HEK293 (cell line): Measurements from ENCODE around the gene BBS9.

ENCODE experiments used
- CTCF ChIA-PET: fragments of 350-600 bp; formaldehyde crosslinking; extraction: SDS; loops from one replicate; lab custom pipeline; 2021; ENCODE audit warnings: antibody characterized with exemption; lab: Yijun Ruan, JAX
- POLR2A ChIA-PET: fragments of 300-600 bp; formaldehyde crosslinking; extraction: SDS; loops from one replicate; lab custom pipeline; 2020; ENCODE audit warnings: antibody characterized with exemption, inconsistent platforms; lab: Yijun Ruan, JAX
- H3K27ac ChIP-seq: fragments of 200-500 bp; sonication (Bioruptor generic); 2 replicates; pipeline ENCODE4 v1.5.1; 2014; ENCODE audit warnings: low read depth, low read length, control low read depth, inconsistent platforms; ENCODE audit errors: extremely low read depth
- H3K36me3 ChIP-seq, 2 experiments: fragments of 200-500 bp in 1 of 2; sonication (Bioruptor generic) in 1 of 2; 1 replicate in 1 of 2; 2 replicates in 1 of 2; pipeline ENCODE4 v1.5.1; 2014 to 2017; ENCODE audit warnings: inconsistent platforms in 2 of 2, low read length in 2 of 2; ENCODE audit not compliant: control insufficient read depth in 2 of 2, insufficient read depth in 1 of 2
- H3K4me1 ChIP-seq: fragments of 200-500 bp; sonication (Bioruptor generic); 2 replicates; pipeline ENCODE4 v1.5.1; 2014; ENCODE audit warnings: mild to moderate bottlenecking, low read length, inconsistent platforms; ENCODE audit not compliant: control insufficient read depth, insufficient read depth
- H3K4me3 ChIP-seq: 2 replicates; pipeline ENCODE4 v1.5.1; 2011; ENCODE audit warnings: low read depth, mild to moderate bottlenecking, control low read depth, low read length, moderate library complexity
- H3K9me3 ChIP-seq: fragments of 200-500 bp; sonication (Bioruptor generic); 2 replicates; pipeline ENCODE4 v1.5.1; 2014; ENCODE audit warnings: low read depth, low read length, inconsistent platforms; ENCODE audit not compliant: control insufficient read depth, insufficient read depth
- ATF2 ChIP-seq: fragments of 450-650 bp; formaldehyde crosslinking; IDR thresholded peaks from 2 replicates; pipeline ENCODE4 v1.5.1; 2016; ENCODE audit warnings: missing biosample characterization, missing genetic modification characterization, low read depth
- BCL11A ChIP-seq: fragments of 450-650 bp; formaldehyde crosslinking; IDR thresholded peaks from 2 replicates; pipeline ENCODE4 v1.5.1; 2016; ENCODE audit warnings: low read depth, missing biosample characterization, missing genetic modification characterization
- GFI1B ChIP-seq: fragments of 450-650 bp; formaldehyde crosslinking; IDR thresholded peaks from 2 replicates; pipeline ENCODE4 v1.5.1; 2016; ENCODE audit warnings: missing biosample characterization, missing genetic modification characterization
- GLI4 ChIP-seq: fragments of 450-650 bp; formaldehyde crosslinking; IDR thresholded peaks from 2 replicates; pipeline ENCODE4 v1.5.1; 2016; ENCODE audit warnings: missing biosample characterization, missing genetic modification characterization
- HOXA7 ChIP-seq: sonication (generic); formaldehyde crosslinking; IDR thresholded peaks from 2 replicates; pipeline ENCODE4 v1.8.1; 2022; ENCODE audit warnings: missing genetic modification reagents, borderline replicate concordance
- REST ChIP-seq: fragments of 450-650 bp; formaldehyde crosslinking; IDR thresholded peaks from 2 replicates; pipeline ENCODE4 v1.5.1; 2016; ENCODE audit warnings: missing biosample characterization, missing genetic modification characterization
- SETDB1 ChIP-seq: IDR thresholded peaks from one replicate; pipeline ENCODE4 v1.6.1; 2017; ENCODE audit warnings: mild to moderate bottlenecking, low read length, moderate library complexity, mixed read lengths; ENCODE audit not compliant: insufficient read length
- YY1 ChIP-seq: fragments of 450-650 bp; formaldehyde crosslinking; IDR thresholded peaks from 2 replicates; pipeline ENCODE4 v1.5.1; 2018; ENCODE audit warnings: missing biosample characterization, missing genetic modification characterization
- ZFP41 ChIP-seq: fragments of 450-650 bp; formaldehyde crosslinking; IDR thresholded peaks from 2 replicates; pipeline ENCODE4 v1.5.1; 2016; ENCODE audit warnings: missing biosample characterization, missing genetic modification characterization, borderline replicate concordance
- ZNF10 ChIP-seq: fragments of 450-650 bp; formaldehyde crosslinking; IDR thresholded peaks from 2 replicates; pipeline ENCODE4 v1.5.1; 2017; ENCODE audit warnings: missing biosample characterization, missing genetic modification characterization
- ZNF157 ChIP-seq: fragments of 450-650 bp; formaldehyde crosslinking; IDR thresholded peaks from 2 replicates; pipeline ENCODE4 v1.5.1; 2016; ENCODE audit warnings: missing biosample characterization, missing genetic modification characterization
- ZNF292 ChIP-seq: fragments of 450-650 bp; formaldehyde crosslinking; IDR thresholded peaks from 2 replicates; pipeline ENCODE4 v1.5.1; 2016; ENCODE audit warnings: low read depth, missing biosample characterization, missing genetic modification characterization, borderline replicate concordance
- ZNF558 ChIP-seq: fragments of 450-650 bp; formaldehyde crosslinking; IDR thresholded peaks from 2 replicates; pipeline ENCODE4 v1.5.1; 2016; ENCODE audit warnings: missing biosample characterization, missing genetic modification characterization
- ZNF626 ChIP-seq: fragments of 450-650 bp; sonication (Bioruptor Pico); formaldehyde crosslinking; IDR thresholded peaks from 2 replicates; pipeline ENCODE4 v1.5.1; 2018; ENCODE audit warnings: missing biosample characterization, missing genetic modification characterization, inconsistent platforms
- TF ChIP-seq, protein P1 (sequence below): fragments of 450-650 bp; formaldehyde crosslinking; IDR thresholded peaks from 2 replicates; pipeline ENCODE4 v1.5.1; 2016; ENCODE audit warnings: missing biosample characterization, missing genetic modification characterization, borderline replicate concordance
- TF ChIP-seq, protein P2 (sequence below): fragments of 450-650 bp; formaldehyde crosslinking; IDR thresholded peaks from 2 replicates; pipeline ENCODE4 v1.5.1; 2016; ENCODE audit warnings: missing biosample characterization, missing genetic modification characterization

Gene BBS9

GRCh38 chr7:33448035-33448434 lies 318.7 kb downstream of the BBS9 start:
- Histone ChIP-seq H3K4me3 (no peak overlapping the region), H3K36me3 (no peaks in the 10 kb centered on the region), H3K9me3 (no peaks in the 10 kb centered on the region), H3K4me1 (no peaks in the 10 kb centered on the region; the same call in 1 of the 2 replicates), H3K27ac (no peak overlapping the region)
- CTCF ChIA-PET: interaction anchor here (0.6 to 1.9 kb wide), 2 partner anchors 11 to 115 kb away, joined by 3 to 7 read pairs; no protein-coding TSS in a partner anchor
- no peak for TF ChIP-seq ZFP41
- no peak for TF ChIP-seq YY1 (tag by site-specific recombination)
- POLR2A ChIA-PET: no interaction called here

GRCh38 chr7:33449847-33450246 lies 320.5 kb downstream of the BBS9 start:
- no peak overlapping the region for H3K27ac ChIP-seq
- H3K9me3 ChIP-seq: no peaks in the 10 kb centered on the region
- H3K4me1 ChIP-seq: no peaks in the 10 kb centered on the region
- no peaks in the 10 kb centered on the region for H3K36me3 ChIP-seq
- no peak for TF ChIP-seq ATF2
- no peak for TF ChIP-seq GLI4
- TF ChIP-seq, protein P1, sequence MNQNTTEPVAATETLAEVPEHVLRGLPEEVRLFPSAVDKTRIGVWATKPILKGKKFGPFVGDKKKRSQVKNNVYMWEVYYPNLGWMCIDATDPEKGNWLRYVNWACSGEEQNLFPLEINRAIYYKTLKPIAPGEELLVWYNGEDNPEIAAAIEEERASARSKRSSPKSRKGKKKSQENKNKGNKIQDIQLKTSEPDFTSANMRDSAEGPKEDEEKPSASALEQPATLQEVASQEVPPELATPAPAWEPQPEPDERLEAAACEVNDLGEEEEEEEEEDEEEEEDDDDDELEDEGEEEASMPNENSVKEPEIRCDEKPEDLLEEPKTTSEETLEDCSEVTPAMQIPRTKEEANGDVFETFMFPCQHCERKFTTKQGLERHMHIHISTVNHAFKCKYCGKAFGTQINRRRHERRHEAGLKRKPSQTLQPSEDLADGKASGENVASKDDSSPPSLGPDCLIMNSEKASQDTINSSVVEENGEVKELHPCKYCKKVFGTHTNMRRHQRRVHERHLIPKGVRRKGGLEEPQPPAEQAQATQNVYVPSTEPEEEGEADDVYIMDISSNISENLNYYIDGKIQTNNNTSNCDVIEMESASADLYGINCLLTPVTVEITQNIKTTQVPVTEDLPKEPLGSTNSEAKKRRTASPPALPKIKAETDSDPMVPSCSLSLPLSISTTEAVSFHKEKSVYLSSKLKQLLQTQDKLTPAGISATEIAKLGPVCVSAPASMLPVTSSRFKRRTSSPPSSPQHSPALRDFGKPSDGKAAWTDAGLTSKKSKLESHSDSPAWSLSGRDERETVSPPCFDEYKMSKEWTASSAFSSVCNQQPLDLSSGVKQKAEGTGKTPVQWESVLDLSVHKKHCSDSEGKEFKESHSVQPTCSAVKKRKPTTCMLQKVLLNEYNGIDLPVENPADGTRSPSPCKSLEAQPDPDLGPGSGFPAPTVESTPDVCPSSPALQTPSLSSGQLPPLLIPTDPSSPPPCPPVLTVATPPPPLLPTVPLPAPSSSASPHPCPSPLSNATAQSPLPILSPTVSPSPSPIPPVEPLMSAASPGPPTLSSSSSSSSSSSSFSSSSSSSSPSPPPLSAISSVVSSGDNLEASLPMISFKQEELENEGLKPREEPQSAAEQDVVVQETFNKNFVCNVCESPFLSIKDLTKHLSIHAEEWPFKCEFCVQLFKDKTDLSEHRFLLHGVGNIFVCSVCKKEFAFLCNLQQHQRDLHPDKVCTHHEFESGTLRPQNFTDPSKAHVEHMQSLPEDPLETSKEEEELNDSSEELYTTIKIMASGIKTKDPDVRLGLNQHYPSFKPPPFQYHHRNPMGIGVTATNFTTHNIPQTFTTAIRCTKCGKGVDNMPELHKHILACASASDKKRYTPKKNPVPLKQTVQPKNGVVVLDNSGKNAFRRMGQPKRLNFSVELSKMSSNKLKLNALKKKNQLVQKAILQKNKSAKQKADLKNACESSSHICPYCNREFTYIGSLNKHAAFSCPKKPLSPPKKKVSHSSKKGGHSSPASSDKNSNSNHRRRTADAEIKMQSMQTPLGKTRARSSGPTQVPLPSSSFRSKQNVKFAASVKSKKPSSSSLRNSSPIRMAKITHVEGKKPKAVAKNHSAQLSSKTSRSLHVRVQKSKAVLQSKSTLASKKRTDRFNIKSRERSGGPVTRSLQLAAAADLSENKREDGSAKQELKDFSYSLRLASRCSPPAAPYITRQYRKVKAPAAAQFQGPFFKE (tag by site-specific recombination): no peak
- no peak for TF ChIP-seq HOXA7 (CRISPR knock-in tag)
- ChIA-PET POLR2A (no interaction called here), CTCF (interaction anchor here (1.9 kb wide), 1 partner anchor 9 kb away, joined by 7 read pairs; no protein-coding TSS in a partner anchor)
- H3K4me3 ChIP-seq: no peak overlapping the region

- no peaks in the 10 kb centered on the region for H3K4me1 ChIP-seq
- no peaks in the 10 kb centered on the region for H3K9me3 ChIP-seq
- no peak overlapping the region for H3K27ac ChIP-seq
- ChIA-PET CTCF (interaction anchor here (0.6 to 0.7 kb wide), 3 partner anchors 10 to 209 kb away, joined by 3 read pairs; no protein-coding TSS in a partner anchor), POLR2A (interaction anchor here (0.7 kb wide), 1 partner anchor 481 kb away, joined by 4 read pairs; no protein-coding TSS in a partner anchor)
- H3K4me3 ChIP-seq: no peak overlapping the region
- H3K36me3 ChIP-seq: no peaks in the 10 kb centered on the region
- TF ChIP-seq GFI1B (tag by site-specific recombination) (no peak), ZNF157 (tag by site-specific recombination) (no peak), ZNF292 (no peak), ZNF10 (tag by site-specific recombination) (no peak), SETDB1 (no peak), GLI4 (no peak), REST (tag by site-specific recombination) (no peak), BCL11A (tag by site-specific recombination) (no peak), ZNF558 (no peak), ZNF626 (tag by site-specific recombination) (no peak)
- TF ChIP-seq, protein P2, sequence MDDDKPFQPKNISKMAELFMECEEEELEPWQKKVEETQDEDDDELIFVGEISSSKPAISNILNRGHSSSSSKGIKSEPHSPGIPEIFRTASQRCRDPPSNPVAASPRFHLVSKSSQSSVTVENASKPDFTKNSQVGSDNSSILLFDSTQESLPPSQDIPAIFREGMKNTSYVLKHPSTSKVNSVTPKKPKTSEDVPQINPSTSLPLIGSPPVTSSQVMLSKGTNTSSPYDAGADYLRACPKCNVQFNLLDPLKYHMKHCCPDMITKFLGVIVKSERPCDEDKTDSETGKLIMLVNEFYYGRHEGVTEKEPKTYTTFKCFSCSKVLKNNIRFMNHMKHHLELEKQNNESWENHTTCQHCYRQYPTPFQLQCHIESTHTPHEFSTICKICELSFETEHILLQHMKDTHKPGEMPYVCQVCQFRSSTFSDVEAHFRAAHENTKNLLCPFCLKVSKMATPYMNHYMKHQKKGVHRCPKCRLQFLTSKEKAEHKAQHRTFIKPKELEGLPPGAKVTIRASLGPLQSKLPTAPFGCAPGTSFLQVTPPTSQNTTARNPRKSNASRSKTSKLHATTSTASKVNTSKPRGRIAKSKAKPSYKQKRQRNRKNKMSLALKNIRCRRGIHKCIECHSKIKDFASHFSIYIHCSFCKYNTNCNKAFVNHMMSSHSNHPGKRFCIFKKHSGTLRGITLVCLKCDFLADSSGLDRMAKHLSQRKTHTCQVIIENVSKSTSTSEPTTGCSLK (tag by site-specific recombination): no peak
Measured at GRCh38 chr7:33452805-33453502, 323.6 kb downstream of the BBS9 start.
